Mucosa of descending colon (tissue), 3 donors: Measurements from ENCODE around the gene GFRA4. TPM values are rescaled to one million over a fixed set of nuclear protein-coding genes. Genes with fewer than 3 reads are reported as not detected.

Source experiments
- ATAC-seq: fragments of 200-7000 bp; cut with Tn5 transposase; one replicate; pipeline ENCODE4 v1.9.1; 2020; ENCODE audit warnings: mild to moderate bottlenecking, moderate library complexity
- DNase-seq, 3 donors: peaks; one replicate each; pipeline ENCODE4 v3.0.0-alpha.2; 2020
- H3K36me3 ChIP-seq: fragments of 200-600 bp; one replicate; pipeline ENCODE4 v1.8.0; 2021; ENCODE audit warnings: low read depth, mild to moderate bottlenecking
- H3K4me1 ChIP-seq: fragments of 200-600 bp; one replicate; pipeline ENCODE4 v1.8.0; 2021; ENCODE audit warnings: low read depth, mild to moderate bottlenecking
- H3K4me3 ChIP-seq: fragments of 200-600 bp; one replicate; pipeline ENCODE4 v1.8.0; 2021; ENCODE audit warnings: mild to moderate bottlenecking
- H3K9me3 ChIP-seq: fragments of 200-600 bp; one replicate; pipeline ENCODE4 v1.8.0; 2021; ENCODE audit warnings: mild to moderate bottlenecking
- intact Hi-C, 2 donors: fragments of 100-400 bp; cut with DNase I in 1 of 2; cut with micrococcal nuclease in 1 of 2; formaldehyde crosslinking; loops; one replicate each; pipeline versions ENCODE4 v1.11.0 to v1.11.1; 2022; cut with DNase I, micrococcal nuclease
- total RNA-seq, 3 donors: library from RNA; stranded (reverse); fragmentation: NEBNext Ultra II Directional in 2 of 3; extraction: Animal tissue kit (Norgen Biotek cat#: 25700) in 2 of 3; gene quantifications; one replicate each; pipeline versions ENCODE4 v1.2.1 to v1.2.4, GENCODE V29; 2021 to 2023
- TF ChIP-seq, protein P1 (sequence below): fragments of 200-600 bp; IDR thresholded peaks from one replicate; pipeline ENCODE4 v1.8.0; 2022; ENCODE audit warnings: antibody characterized with exemption, mild to moderate bottlenecking
- donor health status: DM: no; HTN: no; CAD: no; lungs with moderate emphysema.
- donor health status: DM: no; HTN: no; CAD: no.
- donor health status: DM: no; HTN: yes; CAD: no.

The GFRA4 gene
- total RNA-seq, 3 donors from 2014 or later, result not detected

DNA sequence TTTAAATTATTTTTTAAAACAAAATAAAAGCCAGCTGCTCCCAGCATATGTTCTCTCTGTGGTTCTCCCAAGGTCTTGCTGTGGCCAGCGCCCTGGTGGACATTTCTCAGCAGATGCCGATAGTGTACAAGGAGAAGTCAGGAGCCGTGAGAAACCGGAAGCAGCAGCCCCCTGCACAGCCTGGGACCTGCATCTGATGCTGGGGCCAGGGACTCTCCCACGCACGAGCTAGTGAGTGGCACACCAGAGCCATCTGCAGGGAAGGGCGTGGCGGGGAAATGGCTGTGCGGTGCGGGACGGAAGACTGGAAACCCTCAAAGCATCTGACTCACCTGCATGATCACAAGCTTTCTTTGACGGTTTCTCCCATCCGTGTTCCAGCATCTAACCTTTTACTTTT, 16.5 kb downstream of the GFRA4 start:
- H3K9me3 ChIP-seq, result no peaks in the 10 kb centered on the region
- no peaks in the 10 kb centered on the region for H3K4me1 ChIP-seq
- DNase-seq (no peak), ATAC-seq (no peak)
- intact Hi-C loops, result no loop called here
- TF ChIP-seq, protein P1, sequence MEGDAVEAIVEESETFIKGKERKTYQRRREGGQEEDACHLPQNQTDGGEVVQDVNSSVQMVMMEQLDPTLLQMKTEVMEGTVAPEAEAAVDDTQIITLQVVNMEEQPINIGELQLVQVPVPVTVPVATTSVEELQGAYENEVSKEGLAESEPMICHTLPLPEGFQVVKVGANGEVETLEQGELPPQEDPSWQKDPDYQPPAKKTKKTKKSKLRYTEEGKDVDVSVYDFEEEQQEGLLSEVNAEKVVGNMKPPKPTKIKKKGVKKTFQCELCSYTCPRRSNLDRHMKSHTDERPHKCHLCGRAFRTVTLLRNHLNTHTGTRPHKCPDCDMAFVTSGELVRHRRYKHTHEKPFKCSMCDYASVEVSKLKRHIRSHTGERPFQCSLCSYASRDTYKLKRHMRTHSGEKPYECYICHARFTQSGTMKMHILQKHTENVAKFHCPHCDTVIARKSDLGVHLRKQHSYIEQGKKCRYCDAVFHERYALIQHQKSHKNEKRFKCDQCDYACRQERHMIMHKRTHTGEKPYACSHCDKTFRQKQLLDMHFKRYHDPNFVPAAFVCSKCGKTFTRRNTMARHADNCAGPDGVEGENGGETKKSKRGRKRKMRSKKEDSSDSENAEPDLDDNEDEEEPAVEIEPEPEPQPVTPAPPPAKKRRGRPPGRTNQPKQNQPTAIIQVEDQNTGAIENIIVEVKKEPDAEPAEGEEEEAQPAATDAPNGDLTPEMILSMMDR, result no peak
- no peak overlapping the region for H3K4me3 ChIP-seq
- H3K36me3 ChIP-seq, result no peaks in the 10 kb centered on the region

GRCh38 chr20:3646067-3646440, 17.1 kb downstream of the GFRA4 start:
- no peaks in the 10 kb centered on the region for H3K9me3 ChIP-seq
- H3K4me3 ChIP-seq, result no peak overlapping the region
- ATAC-seq (no peak), DNase-seq (no peak)
- H3K4me1 ChIP-seq, result no peaks in the 10 kb centered on the region
- intact Hi-C loops, result no loop called here
- no peaks in the 10 kb centered on the region for H3K36me3 ChIP-seq
- TF ChIP-seq, protein P1, result no peak

GRCh38 chr20:3645309-3646066, 17.7 kb downstream of the GFRA4 start:
- no peak for ATAC-seq
- no peaks in the 10 kb centered on the region for H3K4me1 ChIP-seq
- H3K9me3 ChIP-seq, result no peaks in the 10 kb centered on the region
- TF ChIP-seq, protein P1, result no peak
- H3K4me3 ChIP-seq, result no peak overlapping the region
- intact Hi-C loops, result no loop called here
- no peak for DNase-seq
- no peaks in the 10 kb centered on the region for H3K36me3 ChIP-seq

GRCh38 chr20:3640259-3640658, 22.9 kb downstream of the GFRA4 start:
- Histone ChIP-seq H3K36me3 (no peaks in the 10 kb centered on the region), H3K4me3 (no peak overlapping the region), H3K9me3 (no peaks in the 10 kb centered on the region), H3K4me1 (no peaks in the 10 kb centered on the region)
- no peak for ATAC-seq
- no peak for DNase-seq
- TF ChIP-seq, protein P1, result no peak
- intact Hi-C loops, result no loop called here

GRCh38 chr20:3635346-3635745, 27.9 kb downstream of the GFRA4 start:
- no peaks in the 10 kb centered on the region for H3K4me1 ChIP-seq
- no peak overlapping the region for H3K4me3 ChIP-seq
- H3K36me3 ChIP-seq, result no peaks in the 10 kb centered on the region
- H3K9me3 ChIP-seq, result no peaks in the 10 kb centered on the region
- no peak for DNase-seq
- TF ChIP-seq, protein P1, result no peak
- intact Hi-C loops, result no loop called here
- no peak for ATAC-seq
